ENCODE results near the gene WDR45.

WDR45 gene

DNA sequence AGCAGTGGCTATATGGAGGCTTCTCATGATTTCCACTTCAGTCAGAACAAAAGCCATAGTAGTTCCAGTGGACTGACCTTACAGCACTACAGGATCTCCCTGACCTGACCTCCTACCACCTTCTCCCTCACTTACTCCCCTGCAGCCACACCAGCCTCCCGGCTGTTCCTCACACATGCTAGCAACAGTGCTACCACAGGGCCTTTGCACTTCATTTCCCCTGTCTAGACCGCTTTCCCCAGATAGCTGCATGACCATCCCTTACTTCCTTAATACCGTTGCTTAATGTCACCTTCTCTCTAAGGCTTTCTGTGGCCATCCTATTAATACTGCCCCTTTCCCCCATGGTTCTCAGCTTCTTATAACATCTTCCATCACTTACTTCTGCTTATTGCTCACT is 30.7 kb upstream of the WDR45 start:
- Histone ChIP-seq H3K27ac (replicated peaks) (no peak overlapping the region), H3K27me3 (ENCODE audit: insufficient read depth, poor library complexity, severe bottlenecking) (no peaks in the 10 kb centered on the region), H3K4me3 (replicated peaks; ENCODE audit: insufficient read depth, low read length) (no peak overlapping the region)
- DNase-seq (ENCODE audit: low read depth in 1 of 2, low spot score in 1 of 2) = no peak
- TF ChIP-seq REST (IDR thresholded peaks at IDR 0.05; ENCODE audit: insufficient replicate concordance, low read depth) = no peak
- no peak for TF ChIP-seq POLR2AphosphoS5 (IDR thresholded peaks at IDR 0.05; ENCODE audit: low read depth)
- TF ChIP-seq SPI1 (IDR thresholded peaks at IDR 0.05; ENCODE audit: borderline replicate concordance, low read depth) = no peak
- TF ChIP-seq, protein P1, sequence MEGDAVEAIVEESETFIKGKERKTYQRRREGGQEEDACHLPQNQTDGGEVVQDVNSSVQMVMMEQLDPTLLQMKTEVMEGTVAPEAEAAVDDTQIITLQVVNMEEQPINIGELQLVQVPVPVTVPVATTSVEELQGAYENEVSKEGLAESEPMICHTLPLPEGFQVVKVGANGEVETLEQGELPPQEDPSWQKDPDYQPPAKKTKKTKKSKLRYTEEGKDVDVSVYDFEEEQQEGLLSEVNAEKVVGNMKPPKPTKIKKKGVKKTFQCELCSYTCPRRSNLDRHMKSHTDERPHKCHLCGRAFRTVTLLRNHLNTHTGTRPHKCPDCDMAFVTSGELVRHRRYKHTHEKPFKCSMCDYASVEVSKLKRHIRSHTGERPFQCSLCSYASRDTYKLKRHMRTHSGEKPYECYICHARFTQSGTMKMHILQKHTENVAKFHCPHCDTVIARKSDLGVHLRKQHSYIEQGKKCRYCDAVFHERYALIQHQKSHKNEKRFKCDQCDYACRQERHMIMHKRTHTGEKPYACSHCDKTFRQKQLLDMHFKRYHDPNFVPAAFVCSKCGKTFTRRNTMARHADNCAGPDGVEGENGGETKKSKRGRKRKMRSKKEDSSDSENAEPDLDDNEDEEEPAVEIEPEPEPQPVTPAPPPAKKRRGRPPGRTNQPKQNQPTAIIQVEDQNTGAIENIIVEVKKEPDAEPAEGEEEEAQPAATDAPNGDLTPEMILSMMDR (IDR thresholded peaks at IDR 0.05; ENCODE audit: insufficient read depth, low read length) = no peak
- TF ChIP-seq GABPA (IDR thresholded peaks at IDR 0.05; ENCODE audit: low read depth) = no peak

GRCh38 chrX:49108641-49109040 is 29.0 kb upstream of the WDR45 start:
- Histone ChIP-seq H3K27me3 (ENCODE audit: insufficient read depth, poor library complexity, severe bottlenecking) (no peaks in the 10 kb centered on the region), H3K4me3 (replicated peaks; ENCODE audit: insufficient read depth, low read length) (no peak overlapping the region), H3K27ac (replicated peaks) (no peak overlapping the region)
- DNase-seq (ENCODE audit: low read depth in 1 of 2, low spot score in 1 of 2) = no peak
- TF ChIP-seq SPI1 (IDR thresholded peaks at IDR 0.05; ENCODE audit: borderline replicate concordance, low read depth) (no peak), GABPA (IDR thresholded peaks at IDR 0.05; ENCODE audit: low read depth) (no peak), POLR2AphosphoS5 (IDR thresholded peaks at IDR 0.05; ENCODE audit: low read depth) (no peak)

DNA sequence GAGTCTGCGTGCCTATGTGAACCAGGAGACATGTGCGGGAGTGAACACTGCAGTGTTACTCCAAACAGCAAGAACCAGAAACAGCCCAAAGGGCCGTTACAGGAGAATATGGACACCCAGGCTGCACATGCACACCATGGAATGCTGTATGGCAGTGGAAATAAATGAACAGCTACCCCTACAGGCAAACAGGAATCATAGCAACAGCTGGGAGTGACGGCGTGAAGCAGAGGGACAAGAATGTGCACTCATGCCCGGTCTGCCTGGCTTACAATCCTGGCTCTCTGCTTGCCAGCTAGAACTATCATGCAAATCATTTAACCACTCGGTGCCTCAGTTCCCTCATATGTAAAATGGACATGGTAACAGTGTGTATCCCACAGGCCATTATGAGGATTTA is 27.2 kb upstream of the WDR45 start:
- TF ChIP-seq POLR2AphosphoS5 (IDR thresholded peaks at IDR 0.05; ENCODE audit: low read depth) = no peak
- TF ChIP-seq REST (IDR thresholded peaks at IDR 0.05; ENCODE audit: insufficient replicate concordance, low read depth) = no peak
- no peak for TF ChIP-seq SPI1 (IDR thresholded peaks at IDR 0.05; ENCODE audit: borderline replicate concordance, low read depth)
- TF ChIP-seq, protein P1 (IDR thresholded peaks at IDR 0.05; ENCODE audit: insufficient read depth, low read length) = no peak
- no peak for TF ChIP-seq GABPA (IDR thresholded peaks at IDR 0.05; ENCODE audit: low read depth)
- H3K27ac ChIP-seq (replicated peaks) = no peak overlapping the region
- no peaks in the 10 kb centered on the region for H3K27me3 ChIP-seq (ENCODE audit: insufficient read depth, poor library complexity, severe bottlenecking)
- no peak overlapping the region for H3K4me3 ChIP-seq (replicated peaks; ENCODE audit: insufficient read depth, low read length)
- DNase-seq (ENCODE audit: low read depth in 1 of 2, low spot score in 1 of 2) = peak in 1 of 2 experiments; percentile 25

GRCh38 chrX:49106296-49106695 is 26.6 kb upstream of the WDR45 start:
- DNase-seq (ENCODE audit: low read depth in 1 of 2, low spot score in 1 of 2) = no peak
- Histone ChIP-seq H3K4me3 (replicated peaks; ENCODE audit: insufficient read depth, low read length) (no peak overlapping the region), H3K27me3 (ENCODE audit: insufficient read depth, poor library complexity, severe bottlenecking) (no peaks in the 10 kb centered on the region), H3K27ac (replicated peaks) (no peak overlapping the region)
- TF ChIP-seq POLR2AphosphoS5 (IDR thresholded peaks at IDR 0.05; ENCODE audit: low read depth) = no peak
- TF ChIP-seq, protein P1 (IDR thresholded peaks at IDR 0.05; ENCODE audit: insufficient read depth, low read length) = no peak
- TF ChIP-seq SPI1 (IDR thresholded peaks at IDR 0.05; ENCODE audit: borderline replicate concordance, low read depth) = no peak
- no peak for TF ChIP-seq GABPA (IDR thresholded peaks at IDR 0.05; ENCODE audit: low read depth)
- TF ChIP-seq REST (IDR thresholded peaks at IDR 0.05; ENCODE audit: insufficient replicate concordance, low read depth) = no peak

Data from HL-60 (cell line).